NCI-H1417 (cell line): Measurements from ENCODE around the gene NBPF9.
"Not testable (repeated sequence)": the region's sequence is repeated elsewhere in the genome, so short reads cannot be mapped to it uniquely, and the experiment has no call there.

ENCODE experiments used
- DNase-seq, 3 experiments: peaks; one replicate each; lab custom pipeline; 2025; lab: John Stamatoyannopoulos, UW

Gene NBPF9

DNA sequence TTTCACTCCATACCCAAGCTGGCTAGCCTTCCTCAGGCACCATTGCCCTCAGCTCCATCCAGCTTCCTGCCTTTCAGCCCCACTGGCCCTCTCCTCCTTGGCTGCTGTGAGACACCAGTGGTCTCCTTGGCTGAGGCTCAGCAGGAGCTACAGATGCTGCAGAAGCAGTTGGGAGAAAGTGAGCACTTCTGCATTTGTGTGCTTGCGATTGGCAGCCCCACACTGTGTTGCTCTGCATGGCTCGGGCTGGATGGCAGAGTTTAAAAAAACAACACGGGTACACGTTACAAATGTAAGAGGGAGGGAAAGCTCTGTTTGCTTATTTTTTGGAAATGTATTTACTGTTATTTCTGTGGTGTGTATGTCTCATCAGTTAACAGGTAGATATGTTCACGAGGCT is 90.8 kb downstream of the NBPF9 start:
- not testable (repeated sequence) for DNase-seq

DNA sequence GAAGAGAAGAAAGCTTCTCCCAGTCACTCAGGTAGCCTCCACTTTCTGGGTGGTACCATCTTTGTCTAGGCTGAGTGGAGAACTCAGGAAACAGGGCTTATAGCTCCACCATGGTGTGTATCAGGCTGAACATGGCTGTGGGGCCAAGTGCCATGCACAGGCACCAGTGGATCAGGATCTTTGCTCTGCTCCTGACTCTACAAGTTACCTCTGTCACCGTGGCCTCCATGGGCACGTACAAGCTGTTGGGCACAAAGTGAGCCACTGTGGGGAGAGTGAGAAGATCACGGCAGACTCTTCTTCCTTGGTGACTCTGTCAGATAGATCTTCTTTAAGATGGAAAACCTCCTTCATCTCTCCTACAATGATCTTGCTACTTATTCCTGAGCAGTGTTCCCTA is 93.6 kb downstream of the NBPF9 start:
- not testable (repeated sequence) for DNase-seq

DNA sequence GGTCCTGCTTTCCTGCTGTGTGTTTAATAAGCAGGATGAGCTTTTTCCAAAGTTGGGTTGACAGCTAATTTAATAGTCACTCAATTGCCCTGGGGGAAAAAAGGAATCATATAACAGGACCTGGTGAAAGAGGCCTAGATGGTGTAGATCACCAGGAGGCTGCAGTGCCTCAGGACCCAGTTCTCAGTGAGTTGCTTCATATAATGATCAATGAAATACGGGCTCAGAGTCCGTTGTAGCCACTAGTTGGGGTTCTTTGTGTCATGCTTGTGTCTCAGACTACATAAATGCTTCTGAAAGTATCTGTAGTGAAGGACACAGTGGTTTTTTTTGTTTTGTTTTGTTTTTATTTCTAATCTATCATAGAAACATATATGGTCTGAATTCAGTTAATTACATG is 94.6 kb downstream of the NBPF9 start:
- not testable (repeated sequence) for DNase-seq

DNA sequence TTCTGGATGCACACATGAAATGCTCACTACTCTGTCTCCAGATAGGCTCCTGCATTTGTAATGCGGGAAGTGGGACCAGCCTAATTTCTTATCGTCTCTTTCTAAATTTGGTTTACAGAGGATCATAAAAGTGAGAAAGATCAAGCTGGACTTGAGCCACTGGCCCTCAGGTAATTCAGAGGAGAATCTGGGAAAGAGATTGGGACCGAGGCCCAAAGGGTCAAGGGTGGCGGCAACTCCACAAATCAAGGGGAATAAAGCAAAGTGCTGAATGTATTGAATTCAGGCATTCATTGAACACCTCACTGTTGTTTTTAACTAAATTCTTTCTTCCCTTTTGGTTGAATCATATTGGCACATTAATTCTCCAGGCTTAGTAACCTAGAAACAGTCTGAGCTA is 95.0 kb downstream of the NBPF9 start:
- DNase-seq, result not testable (repeated sequence)
